Fibroblast of pulmonary artery (primary cell): ENCODE results near the gene C12orf57.
A peak's percentile ranks its signal among the peaks of the same experiment; 100 is the strongest.

Source experiments
- DNase-seq: peaks from one replicate; pipeline ENCODE4 v3.0.0-alpha.2; 2010; ENCODE audit warnings: low read depth
- H3K4me3 ChIP-seq: replicated peaks from 2 replicates; pipeline ENCODE4 v1.5.1; 2011; ENCODE audit warnings: low read depth, mild to moderate bottlenecking, control low read depth, low read length, moderate library complexity
- TF ChIP-seq, protein P1 (sequence below): IDR thresholded peaks from 2 replicates; pipeline ENCODE4 v1.5.1; 2011; ENCODE audit warnings: mild to moderate bottlenecking, control low read depth, low read length, inconsistent platforms; ENCODE audit errors: missing control alignments

C12orf57 gene

DNA sequence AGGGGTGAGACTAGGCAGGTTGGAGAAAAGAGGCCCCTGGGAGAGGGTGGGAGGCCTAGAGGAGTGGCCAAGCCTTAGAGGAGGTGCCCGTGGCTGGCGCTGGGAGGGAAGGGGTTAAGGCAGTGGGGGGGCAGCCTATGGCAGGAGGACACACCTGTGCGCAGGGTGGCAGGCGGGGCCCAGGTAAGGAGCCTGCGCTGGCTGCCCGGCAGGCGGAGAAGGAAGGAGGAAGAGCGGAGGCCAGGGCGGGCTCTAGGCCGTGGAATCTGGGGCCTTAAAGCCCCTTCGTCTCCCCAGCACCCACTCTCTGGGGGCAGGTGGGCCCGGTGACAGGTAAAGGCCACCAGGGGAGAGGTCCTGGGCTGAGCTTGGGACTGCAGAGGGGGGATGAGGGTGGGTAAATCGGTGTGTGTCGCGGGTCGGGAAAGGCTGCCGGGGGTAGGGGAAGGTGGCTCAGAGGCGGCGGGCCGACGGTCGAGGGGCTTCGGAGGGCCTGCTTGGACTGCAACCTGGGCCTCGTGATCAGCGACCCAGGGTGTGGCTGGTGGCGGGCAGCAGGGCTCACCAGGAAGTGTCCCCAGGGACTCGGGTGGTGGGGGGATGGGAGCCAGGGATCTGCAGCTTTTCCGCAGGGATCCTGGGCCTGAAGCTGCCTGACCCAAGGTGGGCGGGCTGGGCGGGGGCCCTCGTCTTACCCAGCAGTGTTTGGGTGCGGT lies 19.4 kb downstream of the C12orf57 start:
- no peak overlapping the region for H3K4me3 ChIP-seq
- no peak for DNase-seq
- TF ChIP-seq, protein P1, sequence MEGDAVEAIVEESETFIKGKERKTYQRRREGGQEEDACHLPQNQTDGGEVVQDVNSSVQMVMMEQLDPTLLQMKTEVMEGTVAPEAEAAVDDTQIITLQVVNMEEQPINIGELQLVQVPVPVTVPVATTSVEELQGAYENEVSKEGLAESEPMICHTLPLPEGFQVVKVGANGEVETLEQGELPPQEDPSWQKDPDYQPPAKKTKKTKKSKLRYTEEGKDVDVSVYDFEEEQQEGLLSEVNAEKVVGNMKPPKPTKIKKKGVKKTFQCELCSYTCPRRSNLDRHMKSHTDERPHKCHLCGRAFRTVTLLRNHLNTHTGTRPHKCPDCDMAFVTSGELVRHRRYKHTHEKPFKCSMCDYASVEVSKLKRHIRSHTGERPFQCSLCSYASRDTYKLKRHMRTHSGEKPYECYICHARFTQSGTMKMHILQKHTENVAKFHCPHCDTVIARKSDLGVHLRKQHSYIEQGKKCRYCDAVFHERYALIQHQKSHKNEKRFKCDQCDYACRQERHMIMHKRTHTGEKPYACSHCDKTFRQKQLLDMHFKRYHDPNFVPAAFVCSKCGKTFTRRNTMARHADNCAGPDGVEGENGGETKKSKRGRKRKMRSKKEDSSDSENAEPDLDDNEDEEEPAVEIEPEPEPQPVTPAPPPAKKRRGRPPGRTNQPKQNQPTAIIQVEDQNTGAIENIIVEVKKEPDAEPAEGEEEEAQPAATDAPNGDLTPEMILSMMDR = no peak

DNA sequence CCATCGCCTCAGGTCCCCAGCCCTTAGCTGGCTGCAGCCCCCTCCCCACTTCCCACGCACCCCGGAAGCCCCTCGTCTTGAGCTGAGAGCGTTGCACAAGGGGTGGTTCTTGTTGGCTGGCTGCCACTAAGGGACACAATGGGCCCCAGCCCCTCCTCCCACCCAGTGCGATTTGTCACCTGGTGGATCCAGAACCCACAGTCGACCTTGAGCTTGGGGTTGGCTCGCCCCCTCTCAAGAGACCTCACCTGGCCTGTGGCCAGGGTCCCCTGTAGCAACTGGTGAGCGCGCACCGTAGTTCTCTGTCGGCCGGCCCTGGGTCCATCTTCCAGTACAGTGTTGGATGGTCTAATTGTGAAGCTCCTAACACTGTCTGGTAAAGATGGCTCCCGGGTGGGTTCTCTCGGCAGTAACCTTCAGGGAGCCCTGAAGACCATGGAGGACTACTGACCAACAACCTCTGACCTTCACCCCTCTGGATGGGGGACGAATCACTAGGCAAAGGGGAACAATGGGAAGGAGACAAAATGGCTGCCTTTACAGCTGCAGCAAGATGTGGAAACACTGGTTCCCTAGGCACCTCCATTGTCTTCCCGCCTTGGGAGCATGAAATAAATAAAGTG lies 20.1 kb downstream of the C12orf57 start:
- TF ChIP-seq, protein P1 = no peak
- no peak for DNase-seq
- H3K4me3 ChIP-seq = no peak overlapping the region

DNA sequence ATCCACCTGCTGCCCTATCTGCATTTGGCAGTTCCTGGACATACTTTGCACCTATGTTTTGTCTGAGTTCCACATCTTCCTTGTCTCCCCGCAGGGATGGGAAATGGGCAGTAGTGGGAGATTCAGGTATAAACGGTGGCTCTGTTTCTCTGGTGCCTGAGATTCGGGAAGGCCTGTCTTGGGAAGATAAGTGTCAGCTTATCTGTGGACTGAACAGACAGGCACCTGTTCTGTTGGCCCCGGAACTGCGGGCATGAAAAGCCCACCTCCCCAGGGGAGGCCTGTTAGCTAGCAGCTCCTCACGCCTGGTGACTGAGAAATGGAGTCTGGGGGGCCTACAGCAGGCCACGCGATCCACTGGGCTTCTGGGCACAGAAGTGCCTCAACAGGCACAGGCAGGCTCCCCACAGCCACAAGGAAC lies 20.8 kb downstream of the C12orf57 start:
- H3K4me3 ChIP-seq = no peak overlapping the region
- TF ChIP-seq, protein P1 = no peak
- DNase-seq = no peak

DNA sequence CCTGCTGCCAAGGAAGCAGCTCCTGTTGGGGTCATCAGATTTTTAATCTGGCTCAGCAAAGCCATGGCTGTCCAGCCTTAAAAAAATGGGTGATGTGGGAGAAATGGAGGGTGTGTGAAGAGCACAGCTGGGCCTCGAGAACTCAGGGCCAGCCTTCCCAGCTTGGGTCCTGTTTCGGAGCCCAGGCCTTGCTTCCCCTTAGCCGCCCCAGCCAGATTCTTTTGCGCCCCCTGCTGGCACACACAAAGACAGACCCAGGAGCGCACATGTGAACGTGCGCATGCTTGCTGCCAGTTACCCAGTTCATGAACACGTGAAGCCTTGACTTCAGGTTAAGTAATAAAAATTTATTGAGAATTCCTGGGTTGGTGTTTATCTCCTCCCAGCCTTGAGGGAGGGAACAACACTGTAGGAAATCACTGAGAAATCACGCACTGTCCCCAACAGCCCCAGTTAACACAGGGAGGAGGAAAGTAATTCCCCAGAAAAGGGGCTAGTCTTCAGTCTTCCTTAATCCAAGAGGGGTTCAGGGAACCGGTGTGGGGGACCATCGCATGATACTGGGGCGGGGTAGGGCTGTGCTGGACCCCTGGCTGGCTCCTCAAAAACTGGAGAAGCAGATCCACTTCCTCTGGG lies 21.3 kb downstream of the C12orf57 start:
- TF ChIP-seq, protein P1 = peak; percentile 80
- no peak overlapping the region for H3K4me3 ChIP-seq
- peak; percentile 89 for DNase-seq

DNA sequence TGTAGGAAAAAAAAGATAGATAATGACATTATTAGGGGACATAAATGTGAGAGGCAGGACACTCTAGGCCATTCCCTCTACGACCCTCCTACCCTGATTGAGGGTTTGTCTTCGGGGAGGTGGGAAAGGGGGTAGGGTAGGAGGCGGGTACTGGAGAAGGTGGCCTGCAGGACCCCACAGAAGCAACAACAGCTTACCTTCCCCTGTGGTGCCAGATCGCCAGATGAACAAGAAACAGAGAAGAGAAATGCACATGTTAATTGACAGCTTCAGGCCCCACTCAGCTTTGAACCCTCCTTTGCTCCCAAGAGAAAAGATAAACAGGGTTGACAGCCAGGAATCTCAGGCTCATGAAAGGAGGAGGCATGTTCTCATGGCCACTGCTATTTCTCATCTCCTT lies 21.9 kb downstream of the C12orf57 start:
- DNase-seq = no peak
- TF ChIP-seq, protein P1 = no peak

DNA sequence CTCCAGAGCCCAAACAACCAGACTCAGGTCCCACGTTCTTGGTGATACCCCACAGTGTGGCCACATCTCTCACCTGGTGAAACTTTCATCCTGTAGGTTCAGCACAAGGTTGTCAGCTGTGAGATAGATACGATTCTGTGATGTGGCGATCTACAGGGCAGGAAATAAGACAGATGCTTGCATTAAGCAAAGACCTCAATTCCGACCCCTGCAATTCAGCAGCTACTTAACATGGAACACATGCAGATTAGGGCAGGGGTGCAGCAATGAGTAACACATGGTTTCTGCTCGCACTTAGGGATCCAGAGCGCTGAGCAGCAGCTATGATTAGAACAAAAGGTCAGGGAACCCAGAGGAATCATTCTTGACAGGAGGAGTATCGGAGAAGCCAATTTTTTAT lies 22.5 kb downstream of the C12orf57 start:
- TF ChIP-seq, protein P1 = no peak
- no peak overlapping the region for H3K4me3 ChIP-seq
- no peak for DNase-seq

More for the DNA sequence above, 21.9 kb downstream of the C12orf57 start:
- H3K4me3 ChIP-seq = no peak overlapping the region
